Parathyroid adenoma (tissue), 2 donors: ENCODE data around the gene ELMOD3.
"Not testable (repeated sequence)": the region's sequence is repeated elsewhere in the genome, so short reads cannot be mapped to it uniquely, and the experiment has no call there.

ENCODE experiments used
- H2AFZ ChIP-seq: fragments of 300-600 bp; sonication (generic); one replicate; pipeline ENCODE4 v1.7.0; 2017; ENCODE audit warnings: antibody characterized with exemption, mild to moderate bottlenecking
- H3K27ac ChIP-seq: fragments of 300-600 bp; sonication (generic); one replicate; pipeline ENCODE4 v1.7.0; 2017
- H3K27me3 ChIP-seq: fragments of 300-600 bp; sonication (generic); one replicate; pipeline ENCODE4 v1.7.0; 2017; ENCODE audit warnings: low read length; ENCODE audit not compliant: control insufficient read depth, insufficient read depth
- H3K36me3 ChIP-seq: fragments of 300-600 bp; sonication (generic); one replicate; pipeline ENCODE4 v1.7.0; 2017; ENCODE audit warnings: low read length; ENCODE audit not compliant: control insufficient read depth, insufficient read depth
- H3K4me1 ChIP-seq: fragments of 300-600 bp; sonication (generic); one replicate; pipeline ENCODE4 v1.7.0; 2017; ENCODE audit warnings: control low read depth
- H3K4me2 ChIP-seq: fragments of 300-600 bp; sonication (generic); one replicate; pipeline ENCODE4 v1.7.0; 2017; ENCODE audit warnings: low read length
- H3K4me3 ChIP-seq: fragments of 300-600 bp; sonication (generic); one replicate; pipeline ENCODE4 v1.7.0; 2017; ENCODE audit warnings: low read depth, low read length
- H3K79me2 ChIP-seq: fragments of 300-600 bp; sonication (generic); one replicate; pipeline ENCODE4 v1.7.0; 2017; ENCODE audit warnings: control low read depth
- H3K9ac ChIP-seq: fragments of 300-600 bp; sonication (generic); one replicate; pipeline ENCODE4 v1.7.0; 2017; ENCODE audit warnings: mild to moderate bottlenecking
- H3K9me3 ChIP-seq: fragments of 300-600 bp; sonication (generic); one replicate; pipeline ENCODE4 v1.7.0; 2017; ENCODE audit warnings: low read length; ENCODE audit not compliant: control insufficient read depth
- CTCF ChIP-seq: fragments of 300-600 bp; sonication (generic); IDR thresholded peaks from one replicate; pipeline ENCODE4 v1.7.0; 2017; ENCODE audit warnings: antibody characterized with exemption, mild to moderate bottlenecking
- donor health status: primary hyperparathyroidism.

Gene ELMOD3

DNA sequence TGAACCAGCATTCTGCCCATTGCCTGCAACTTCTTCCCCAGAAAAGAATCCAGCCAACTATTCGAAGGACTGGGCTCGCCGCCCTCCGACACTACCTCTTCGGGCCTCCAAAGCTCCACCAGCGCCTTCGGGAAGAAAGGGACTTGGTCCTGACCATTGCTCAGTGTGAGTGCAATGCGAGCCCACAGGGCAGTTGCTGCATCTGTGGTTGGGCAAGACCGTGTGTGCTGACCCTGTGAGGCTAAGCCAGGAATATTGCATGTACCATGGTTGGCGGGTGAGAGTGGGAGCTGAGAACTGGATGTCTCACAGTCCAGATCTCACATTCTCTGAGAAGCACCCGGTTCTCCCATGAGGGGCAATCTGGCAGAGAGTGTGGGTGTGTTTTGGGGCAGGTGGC, 16.5 kb downstream of the ELMOD3 start:
- H3K9me3 ChIP-seq = no peaks in the 10 kb centered on the region
- H3K4me1 ChIP-seq = no peaks in the 10 kb centered on the region
- H3K27me3 ChIP-seq = no peaks in the 10 kb centered on the region
- H3K4me2 ChIP-seq = no peak overlapping the region
- no peak overlapping the region for H3K4me3 ChIP-seq
- H3K27ac ChIP-seq = no peak overlapping the region
- TF ChIP-seq CTCF = no peak
- H3K9ac ChIP-seq = no peak overlapping the region
- H3K36me3 ChIP-seq = no peaks in the 10 kb centered on the region
- H2AFZ ChIP-seq = no peak overlapping the region
- H3K79me2 ChIP-seq = no peaks in the 10 kb centered on the region

DNA sequence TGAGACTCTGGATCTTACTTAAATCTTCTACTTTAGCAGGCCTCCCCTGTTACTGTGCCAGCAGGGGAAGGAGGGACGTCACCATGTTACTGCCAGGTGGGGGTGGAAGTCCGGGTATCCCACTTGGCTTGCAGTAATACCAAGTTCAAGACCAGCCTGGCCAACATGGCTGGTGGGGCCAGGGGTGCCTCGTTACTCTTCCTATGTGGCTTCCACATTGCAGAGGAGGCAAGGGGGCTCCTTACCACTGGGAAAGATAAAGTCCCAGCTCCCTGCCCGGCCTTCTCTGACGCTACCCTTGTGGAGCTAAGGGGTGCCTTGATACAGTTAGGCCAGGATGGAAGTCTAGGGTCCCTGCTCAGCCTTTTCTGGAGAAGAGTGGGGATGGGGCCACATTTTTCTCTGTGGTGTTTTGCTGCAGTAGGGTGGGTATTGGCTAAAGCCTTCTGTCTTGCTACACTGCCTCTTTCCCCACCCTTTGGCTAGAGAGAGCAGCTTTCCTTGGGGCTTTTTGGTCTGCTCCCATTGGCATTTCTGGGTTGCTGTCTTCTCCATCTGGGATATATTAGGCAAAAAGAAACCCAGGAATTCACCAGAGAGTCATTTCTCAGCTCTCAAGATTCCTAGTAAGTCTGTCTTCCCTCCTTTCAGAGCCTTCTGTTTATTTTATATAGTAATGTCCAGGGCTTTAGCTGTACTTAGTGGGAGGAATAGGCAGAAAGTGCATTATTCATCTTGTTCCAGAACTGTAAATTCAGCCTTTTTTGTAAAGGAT, 21.9 kb downstream of the ELMOD3 start:
- Histone ChIP-seq H3K36me3 (no peaks in the 10 kb centered on the region), H3K9ac (no peak overlapping the region), H3K27ac (no peak overlapping the region), H3K4me3 (no peak overlapping the region), H2AFZ (no peak overlapping the region), H3K4me2 (no peak overlapping the region), H3K27me3 (no peaks in the 10 kb centered on the region), H3K4me1 (no peaks in the 10 kb centered on the region), H3K9me3 (no peaks in the 10 kb centered on the region), H3K79me2 (no peaks in the 10 kb centered on the region)
- TF ChIP-seq CTCF = no peak

- Histone ChIP-seq H3K4me1 (no peaks in the 10 kb centered on the region), H3K36me3 (no peaks in the 10 kb centered on the region), H3K79me2 (no peaks in the 10 kb centered on the region), H3K27me3 (no peaks in the 10 kb centered on the region), H2AFZ (no peak overlapping the region), H3K9me3 (no peaks in the 10 kb centered on the region), H3K27ac (no peak overlapping the region), H3K4me3 (no peak overlapping the region), H3K4me2 (no peak overlapping the region), H3K9ac (no peak overlapping the region)
- TF ChIP-seq CTCF = no peak
These were observed 22.5 kb downstream of the ELMOD3 start for GRCh38 chr2:85377083-85377482.

DNA sequence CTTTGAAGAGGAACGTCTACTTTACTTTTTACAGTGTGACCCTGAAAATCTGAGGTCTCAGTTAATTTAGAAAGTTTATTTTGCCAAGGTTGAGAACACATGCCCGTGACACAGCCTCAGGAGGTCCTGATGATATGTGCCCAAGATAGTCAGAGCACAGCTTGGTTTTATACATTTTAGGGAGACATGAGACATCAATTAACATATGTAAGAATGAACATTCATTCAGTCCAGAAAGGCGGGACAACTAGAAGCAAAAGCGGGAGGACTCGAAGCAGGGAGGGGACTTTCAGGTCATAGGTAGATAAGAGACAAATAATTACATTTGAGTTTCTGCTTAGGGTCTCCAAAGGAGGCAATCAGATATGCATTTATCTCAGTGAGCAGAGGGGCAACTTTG, 23.7 kb downstream of the ELMOD3 start:
- Histone ChIP-seq H3K4me2 (no peak overlapping the region), H3K79me2 (no peaks in the 10 kb centered on the region), H3K36me3 (no peaks in the 10 kb centered on the region), H2AFZ (no peak overlapping the region), H3K4me3 (no peak overlapping the region), H3K4me1 (peaks cover 3% of the 10 kb centered on the region), H3K9ac (no peak overlapping the region), H3K27me3 (no peaks in the 10 kb centered on the region), H3K9me3 (no peaks in the 10 kb centered on the region), H3K27ac (no peak overlapping the region)
- TF ChIP-seq CTCF = no peak

- TF ChIP-seq CTCF = no peak
- Histone ChIP-seq H3K4me3 (no peak overlapping the region), H3K27me3 (no peaks in the 10 kb centered on the region), H3K4me2 (no peak overlapping the region), H3K9ac (no peak overlapping the region), H3K79me2 (no peaks in the 10 kb centered on the region), H3K36me3 (no peaks in the 10 kb centered on the region), H3K9me3 (no peaks in the 10 kb centered on the region), H2AFZ (no peak overlapping the region), H3K27ac (no peak overlapping the region), H3K4me1 (peaks cover 12% of the 10 kb centered on the region)
These were observed 25.5 kb downstream of the ELMOD3 start for GRCh38 chr2:85380048-85380447.

DNA sequence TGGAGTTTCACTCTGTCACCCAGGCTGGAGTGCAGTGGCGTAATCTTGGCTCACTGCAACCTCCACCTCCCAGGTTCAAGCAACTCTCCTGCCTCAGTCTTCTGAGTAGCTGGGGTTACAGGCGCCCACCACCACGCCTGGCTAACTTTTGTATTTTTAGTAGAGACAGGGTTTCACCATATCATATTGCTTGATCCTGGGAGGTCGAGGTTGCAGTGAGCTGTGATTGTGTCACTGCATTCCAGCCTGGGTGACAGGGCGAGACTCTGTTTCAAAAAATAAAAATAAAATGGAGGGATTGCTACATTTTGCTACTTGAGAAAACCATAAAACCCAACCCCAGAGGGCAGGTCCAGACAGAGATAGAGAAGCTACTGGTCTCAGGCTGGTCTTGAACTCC, 28.6 kb downstream of the ELMOD3 start:
- not testable (repeated sequence) for H3K36me3 ChIP-seq, H3K9ac ChIP-seq, H3K4me2 ChIP-seq, H3K27me3 ChIP-seq, H3K4me3 ChIP-seq, H3K79me2 ChIP-seq, H3K9me3 ChIP-seq
- H3K27ac ChIP-seq = peak overlapping the region; percentile 26
- peak overlapping the region; percentile 25 for H2AFZ ChIP-seq
- H3K4me1 ChIP-seq = peaks cover 20% of the 10 kb centered on the region
